Activated gamma-delta T cell treated with Interleukin-2 at 50 U/mL for 16 hours (primary cell): Measurements from ENCODE around the gene EMID1.
"Not testable (repeated sequence)": the region's sequence is repeated elsewhere in the genome, so short reads cannot be mapped to it uniquely, and the experiment has no call there.

ENCODE experiments used
- DNase-seq: peaks from one replicate; pipeline ENCODE4 v3.0.0-alpha.2; 2020

The EMID1 gene

DNA sequence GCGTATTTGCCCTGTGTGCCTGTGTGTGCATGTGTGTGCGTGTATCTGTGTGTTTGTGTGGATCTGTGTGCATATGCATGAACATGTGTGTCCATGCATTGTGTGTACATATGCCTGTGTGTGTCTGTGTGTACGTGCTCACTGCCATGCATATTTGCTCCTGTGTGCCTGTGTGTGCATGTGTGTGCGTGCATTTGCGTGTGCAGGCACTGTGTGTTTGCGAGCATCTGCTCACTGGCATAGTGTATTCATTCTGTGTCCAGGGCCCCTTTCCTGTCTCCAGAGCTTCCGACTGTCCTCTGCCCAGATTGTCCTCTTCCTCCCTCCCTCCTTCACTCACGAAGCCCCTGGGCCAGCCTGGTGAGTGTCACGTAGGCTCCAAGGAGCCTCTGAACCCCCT lies 5.8 kb downstream of the EMID1 start:
- no peak for DNase-seq

DNA sequence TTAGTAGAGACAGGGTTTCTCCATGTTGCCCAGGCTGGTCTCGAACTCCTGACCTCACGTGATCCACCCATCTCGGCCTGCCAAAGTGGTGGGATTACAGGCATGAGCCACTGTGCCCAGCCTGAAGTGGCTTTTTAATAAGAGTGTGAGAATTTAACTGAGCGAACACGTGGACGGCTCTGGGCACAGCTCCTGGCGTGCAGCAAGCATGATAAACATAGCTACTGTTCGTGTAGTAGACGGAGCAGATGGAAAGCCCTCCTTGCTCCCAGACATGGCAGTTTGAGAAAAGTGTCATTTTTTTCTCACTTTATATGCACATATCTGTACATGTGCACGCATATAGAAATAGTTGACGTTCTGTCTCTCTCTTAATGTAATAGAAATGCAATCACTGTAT lies 7.0 kb downstream of the EMID1 start:
- DNase-seq, result no peak

DNA sequence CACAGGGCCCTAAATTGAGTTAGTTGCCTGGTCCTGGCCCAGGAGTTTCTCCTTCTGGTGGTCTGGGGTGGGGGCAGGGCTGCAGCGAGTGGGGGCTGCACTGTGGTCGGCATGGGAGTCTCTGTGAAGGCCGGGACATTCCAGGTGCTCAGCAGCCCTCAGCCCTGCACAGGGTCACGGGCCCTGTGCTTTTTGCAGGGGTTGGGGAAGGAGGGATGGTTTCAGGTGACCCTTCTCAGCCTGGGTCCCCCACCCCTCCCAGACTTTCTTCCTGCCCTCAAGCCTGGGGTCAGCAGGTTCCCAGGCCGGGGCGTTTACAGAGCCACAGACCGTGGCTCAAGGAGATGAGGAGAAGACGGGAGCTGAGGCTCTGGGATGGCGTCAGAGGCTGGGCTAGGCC lies 7.8 kb downstream of the EMID1 start:
- no peak for DNase-seq

DNA sequence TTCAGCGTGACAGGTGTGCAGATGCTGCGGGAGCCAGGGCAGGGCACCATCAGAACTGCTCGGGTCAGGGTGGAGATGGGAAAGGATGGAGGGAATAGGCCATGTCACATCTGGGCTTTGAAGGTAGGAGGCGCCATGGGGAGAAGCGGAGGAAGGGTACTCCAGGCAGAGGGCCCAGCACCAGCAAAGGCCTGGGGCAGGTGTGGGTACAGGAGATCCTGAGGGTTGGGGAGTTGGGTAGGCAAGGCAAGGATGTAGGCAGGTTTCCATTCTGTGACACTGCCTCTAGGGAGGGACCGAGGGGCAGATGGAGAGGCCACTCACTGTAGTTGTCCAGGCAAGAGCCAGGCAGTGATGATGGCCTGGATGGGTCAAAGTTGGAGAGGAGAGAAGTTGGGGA lies 8.5 kb downstream of the EMID1 start:
- DNase-seq, result no peak

DNA sequence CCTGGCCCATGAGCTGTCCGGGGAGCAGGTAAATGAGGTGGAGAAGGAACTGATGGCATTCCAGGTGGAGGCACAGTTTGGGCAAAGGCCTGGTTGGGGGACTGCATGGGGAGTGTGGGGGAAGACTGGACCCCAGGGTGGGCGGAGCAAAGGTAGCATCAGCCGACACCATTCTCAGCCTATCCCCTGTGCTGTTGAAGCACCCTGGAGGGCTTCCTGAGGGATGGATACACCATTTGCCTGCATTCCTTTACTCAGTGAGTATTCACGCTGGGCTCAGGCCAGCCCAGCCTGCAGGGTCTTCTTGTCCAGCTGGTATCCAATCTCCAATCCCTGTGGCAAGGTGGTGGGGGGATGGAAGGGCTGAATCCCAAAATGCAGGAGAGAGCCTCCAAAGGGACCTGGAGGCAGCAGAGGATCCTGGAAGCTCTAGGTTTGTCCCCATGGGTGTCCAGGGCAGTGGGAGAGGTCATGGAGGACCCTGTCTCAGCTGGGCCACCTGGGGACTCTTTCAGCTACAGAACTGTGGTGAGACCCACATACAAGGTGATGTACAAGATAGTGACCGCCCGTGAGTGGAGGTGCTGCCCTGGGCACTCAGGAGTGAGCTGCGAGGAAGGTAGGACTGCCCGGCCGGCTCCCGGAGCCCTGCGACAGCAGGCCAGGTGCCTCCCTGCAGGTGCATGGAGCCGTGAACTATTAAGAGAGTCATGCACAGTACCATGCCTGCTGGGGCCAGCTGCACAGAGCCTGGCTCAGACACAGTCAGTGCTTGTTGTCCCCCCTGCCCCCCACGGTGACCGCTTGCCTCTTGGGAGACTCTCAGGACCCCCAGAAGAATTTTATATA lies 9.5 kb downstream of the EMID1 start:
- no peak for DNase-seq

DNA sequence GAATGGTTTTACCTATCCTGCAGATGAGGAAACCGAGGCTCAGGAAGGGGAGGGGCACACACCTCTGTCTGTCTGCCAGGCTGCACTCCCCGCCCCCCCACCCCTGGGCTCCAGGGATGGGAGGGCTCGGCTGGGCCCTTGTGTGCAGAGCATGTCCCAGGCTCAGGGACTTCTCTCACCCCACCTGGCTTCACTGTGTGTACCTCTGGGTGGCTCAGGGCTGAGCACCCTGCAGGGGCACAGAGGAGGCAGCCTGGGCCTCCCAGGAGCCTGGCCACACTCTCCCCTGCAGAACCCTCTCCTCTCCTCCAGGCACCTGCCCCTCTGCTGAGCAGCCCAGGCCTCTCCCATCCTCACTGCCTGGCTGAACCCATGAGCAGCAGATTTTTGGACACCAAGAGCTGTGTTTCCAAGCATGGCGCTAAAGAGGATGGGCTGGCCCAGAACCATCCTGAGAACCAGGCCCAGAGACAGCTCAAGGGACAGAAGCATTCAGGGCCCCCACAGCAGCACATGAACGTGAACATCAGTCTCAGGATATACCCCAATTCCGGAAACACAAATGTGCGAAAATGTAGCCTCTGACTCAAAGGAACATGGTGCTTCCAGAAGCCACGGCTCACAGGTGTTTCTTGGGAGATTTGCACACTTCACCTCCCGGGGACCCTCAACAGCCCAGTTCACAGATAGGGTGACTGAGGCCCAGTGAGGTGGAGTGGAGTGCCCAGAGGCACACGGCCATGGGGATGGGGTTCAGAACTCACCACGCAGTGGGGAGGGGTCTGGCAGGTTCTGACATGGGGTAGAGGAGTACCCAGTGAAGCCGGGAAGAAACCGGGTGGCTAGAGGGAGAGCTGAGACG lies 10.5 kb downstream of the EMID1 start:
- DNase-seq, result no peak

DNA sequence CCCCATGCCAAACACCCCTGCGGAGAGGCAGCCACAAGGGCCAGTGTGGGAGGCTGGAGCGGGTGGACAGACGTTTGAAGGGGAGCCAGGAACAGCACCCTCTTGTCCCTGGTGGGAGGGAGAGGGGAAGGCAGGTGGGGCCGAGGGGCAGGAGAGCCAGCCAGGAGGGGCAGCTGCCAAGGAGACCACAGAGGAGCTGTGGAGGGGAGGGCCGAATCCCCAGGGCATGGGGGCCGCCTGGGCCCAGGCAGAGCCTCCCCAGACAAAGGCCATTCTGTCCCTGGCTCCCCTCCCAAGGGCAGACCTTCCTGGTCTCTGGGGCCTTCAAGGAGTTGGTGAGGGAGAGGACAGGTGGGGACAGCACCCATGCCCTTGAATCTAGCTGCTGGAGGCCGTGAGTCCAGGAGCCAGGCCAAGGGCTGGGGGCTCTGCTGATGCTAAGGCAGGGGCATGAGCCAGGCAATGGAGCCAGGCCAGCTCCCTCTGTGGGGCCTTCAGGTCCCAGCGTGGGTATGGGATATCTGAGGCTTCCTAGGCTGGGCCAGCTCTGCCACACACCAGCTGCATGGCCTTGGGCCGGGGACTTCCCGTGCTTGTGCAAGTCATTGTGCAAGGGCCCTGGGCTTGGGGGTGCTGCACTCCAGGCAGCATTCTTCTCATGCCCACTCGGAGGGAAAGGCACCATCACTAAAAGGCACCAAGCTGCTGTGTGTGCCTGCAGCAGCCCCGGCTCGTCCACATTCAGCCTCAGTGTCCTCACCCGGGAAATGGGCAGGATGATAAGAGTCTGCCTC lies 11.4 kb downstream of the EMID1 start:
- DNase-seq, result no peak

DNA sequence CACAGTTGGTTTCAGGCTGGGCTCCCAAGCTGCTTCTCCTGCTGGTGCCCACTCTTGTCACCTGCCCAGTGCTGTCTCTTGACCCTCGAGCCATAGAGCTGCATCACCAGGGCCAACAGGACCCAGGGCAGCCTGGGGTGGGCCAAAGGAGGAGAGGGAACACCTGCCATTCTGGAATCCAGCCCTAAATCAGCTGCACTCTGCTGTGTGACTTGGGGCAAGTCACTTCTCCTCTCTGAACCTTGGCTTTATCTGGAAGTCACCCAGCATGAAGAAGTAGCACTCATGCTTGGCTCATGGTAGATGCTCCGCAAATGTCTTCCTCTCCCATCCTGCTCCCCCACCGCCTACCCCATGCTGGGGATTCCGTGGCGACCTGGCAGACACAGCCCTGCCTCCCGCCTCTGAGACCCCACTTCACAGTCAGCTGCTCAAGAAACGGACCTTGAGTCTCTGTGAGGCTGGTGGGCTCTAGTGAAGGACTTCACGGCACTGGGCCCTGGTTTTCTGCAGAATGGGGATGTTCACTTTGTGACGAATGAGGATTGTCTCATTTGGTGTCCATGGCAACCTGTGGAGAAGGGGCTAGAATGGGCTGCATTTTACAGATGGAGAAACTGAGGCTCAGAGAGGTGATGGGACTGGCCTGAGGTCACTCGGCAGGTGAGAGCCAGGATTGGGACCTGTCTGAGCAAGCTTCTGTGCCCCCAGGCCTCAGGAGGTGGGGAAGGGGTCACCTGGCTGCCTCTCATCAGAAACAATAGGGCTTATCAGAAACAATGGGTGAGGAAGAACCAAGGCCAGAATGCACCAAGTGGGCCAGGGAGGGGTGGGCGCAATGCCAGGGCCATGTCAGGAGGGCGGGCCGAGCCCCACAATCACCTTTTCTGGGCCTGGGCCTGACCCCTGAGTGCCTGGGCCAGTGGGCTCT lies 12.4 kb downstream of the EMID1 start:
- no peak for DNase-seq

DNA sequence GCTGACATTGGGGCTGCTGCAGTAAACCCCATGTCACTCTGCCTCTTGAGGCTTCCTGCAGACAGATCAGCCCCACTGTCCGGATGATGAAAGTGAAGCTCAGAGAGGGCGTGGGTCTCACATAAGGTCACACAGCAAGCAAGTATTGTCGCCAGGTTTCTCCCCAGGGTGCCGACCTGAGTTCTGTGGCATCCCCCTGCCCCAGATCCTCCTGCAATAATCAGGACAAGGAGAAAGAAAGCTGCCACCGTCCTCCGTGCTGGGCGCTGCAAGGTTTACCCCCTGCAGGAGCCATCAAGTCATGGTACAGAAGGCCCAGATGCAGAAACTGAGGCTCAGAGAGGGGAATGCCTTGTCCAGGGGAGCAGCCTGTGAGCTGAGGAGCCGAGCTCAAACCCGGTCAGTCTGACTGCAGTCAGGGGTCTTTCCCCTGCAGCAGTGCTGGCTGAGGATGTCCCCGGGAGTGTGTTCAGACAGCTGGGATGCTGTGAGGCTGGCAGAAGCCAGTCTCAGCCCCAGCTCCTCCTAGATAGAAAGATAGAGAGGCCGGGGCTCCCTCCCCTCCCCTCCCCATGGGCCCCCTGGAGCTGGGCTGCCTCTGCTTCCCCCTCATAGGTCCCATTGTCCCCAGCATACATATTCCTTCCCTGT lies 13.2 kb downstream of the EMID1 start:
- no peak for DNase-seq

DNA sequence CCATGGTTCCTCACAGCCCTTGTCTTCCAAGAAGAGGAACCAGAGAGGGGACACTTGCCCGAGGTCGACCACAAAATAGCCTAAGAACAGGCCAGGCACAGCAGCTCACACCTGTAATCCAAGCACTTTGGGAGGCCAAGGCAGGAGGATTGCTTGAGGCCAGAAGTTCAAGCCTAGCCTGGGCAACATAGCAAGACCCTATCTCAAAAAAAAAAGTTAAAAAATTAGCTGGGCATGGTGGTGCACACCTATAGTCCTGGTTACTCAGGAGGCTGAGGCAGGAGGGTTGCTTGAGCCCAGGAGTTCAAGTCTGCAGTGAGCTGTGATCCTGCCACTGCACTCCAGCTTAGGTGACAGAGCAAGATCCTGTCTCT lies 13.7 kb downstream of the EMID1 start:
- DNase-seq, result not testable (repeated sequence)

DNA sequence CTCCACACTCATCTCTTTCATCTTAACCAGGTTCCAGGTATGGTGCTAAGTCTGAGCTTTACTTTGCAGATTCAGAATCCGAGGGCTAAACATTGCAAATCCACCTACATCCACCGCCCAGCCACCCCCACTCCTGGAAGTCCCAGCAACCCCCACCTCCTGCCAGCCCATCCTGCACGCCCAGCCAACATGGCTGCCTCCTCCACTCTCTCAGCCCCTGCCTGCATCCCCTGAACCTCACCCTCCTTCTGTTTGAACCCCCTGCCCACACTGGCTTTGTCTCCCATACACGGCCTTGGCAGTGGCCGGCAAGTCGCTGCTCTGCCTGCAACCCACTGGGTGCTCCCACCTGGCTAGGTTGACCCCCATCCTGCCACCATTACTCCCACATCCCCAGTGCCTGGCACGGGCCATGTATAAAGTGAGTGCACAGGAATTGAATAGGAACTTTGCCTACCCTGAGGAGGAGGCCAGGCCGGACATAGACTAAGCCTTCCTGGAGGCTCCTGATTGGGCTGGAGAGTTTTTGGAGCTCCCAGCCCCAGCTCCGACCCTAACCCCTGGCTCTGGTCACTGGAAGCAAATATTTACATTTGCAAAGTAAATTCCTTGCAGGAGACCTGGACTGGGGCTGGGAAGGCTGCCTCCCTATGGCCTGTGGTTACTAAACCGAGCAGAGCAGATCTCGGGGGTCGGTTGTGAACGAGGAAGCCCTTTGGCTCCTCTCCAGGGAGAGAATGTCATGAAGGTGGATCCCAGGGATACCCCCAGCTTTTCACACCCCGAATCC lies 14.4 kb downstream of the EMID1 start:
- DNase-seq, result no peak

DNA sequence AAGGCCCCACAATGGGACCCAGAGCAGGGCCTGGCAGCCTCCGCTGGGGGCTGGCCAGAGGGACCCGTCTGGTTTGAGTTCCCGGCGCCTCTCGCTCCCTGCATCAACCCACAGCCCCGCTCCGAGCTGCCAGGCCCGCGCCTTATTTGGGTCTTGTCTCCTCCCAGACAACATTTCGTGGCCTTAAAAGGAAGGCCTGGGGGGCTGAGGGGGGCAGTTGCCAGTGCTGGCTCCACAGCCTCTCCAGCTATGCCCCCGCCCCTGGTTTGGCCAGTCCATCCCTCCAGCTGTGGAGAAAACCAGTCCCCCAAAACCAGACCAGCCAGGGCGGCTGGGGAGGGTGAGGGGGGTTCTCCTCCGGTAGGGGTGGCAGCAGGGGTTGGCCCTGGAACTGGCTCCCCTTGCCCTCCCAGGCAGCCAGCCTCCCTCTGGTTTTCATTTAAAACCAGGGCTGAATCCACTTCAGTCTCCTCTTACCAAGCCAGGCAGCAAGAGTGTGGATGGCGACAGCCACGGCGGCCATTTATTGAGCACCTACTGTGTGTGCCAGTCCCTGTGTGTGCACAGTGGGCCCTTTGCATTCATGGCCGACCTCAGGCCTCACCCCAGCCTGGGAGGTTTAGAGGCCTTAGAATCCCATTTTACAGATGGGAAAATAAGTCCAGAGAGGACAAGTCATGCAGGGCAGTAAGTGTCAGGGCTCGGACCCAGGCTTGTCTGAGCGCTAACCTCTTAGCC lies 18.6 kb downstream of the EMID1 start:
- no peak for DNase-seq

DNA sequence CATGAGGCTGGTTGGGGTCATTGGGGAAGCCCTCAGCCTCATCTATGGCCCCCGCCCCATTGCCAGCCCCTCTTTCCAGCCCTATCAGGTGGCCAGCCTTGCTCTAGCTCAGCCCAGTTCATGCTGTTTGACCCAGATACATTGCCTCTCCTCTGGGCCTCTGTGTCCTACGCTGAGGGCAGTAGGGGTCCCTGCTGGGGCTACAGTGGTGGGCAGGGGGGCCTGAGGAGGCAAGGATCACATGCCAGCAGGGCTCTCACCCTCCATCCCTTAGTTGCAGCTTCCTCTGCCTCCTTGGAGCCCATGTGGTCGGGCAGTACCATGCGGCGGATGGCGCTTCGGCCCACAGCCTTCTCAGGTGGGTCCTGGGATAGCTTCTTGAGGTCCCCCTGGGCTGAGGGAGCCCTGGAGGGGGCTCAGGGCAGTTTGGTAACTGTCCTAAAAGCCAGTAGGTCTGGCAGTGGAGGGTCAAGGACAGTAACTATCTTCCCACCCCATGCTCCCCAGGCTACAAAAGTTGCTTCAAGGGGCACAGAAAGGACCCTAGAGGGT lies 19.2 kb downstream of the EMID1 start:
- DNase-seq, result no peak

DNA sequence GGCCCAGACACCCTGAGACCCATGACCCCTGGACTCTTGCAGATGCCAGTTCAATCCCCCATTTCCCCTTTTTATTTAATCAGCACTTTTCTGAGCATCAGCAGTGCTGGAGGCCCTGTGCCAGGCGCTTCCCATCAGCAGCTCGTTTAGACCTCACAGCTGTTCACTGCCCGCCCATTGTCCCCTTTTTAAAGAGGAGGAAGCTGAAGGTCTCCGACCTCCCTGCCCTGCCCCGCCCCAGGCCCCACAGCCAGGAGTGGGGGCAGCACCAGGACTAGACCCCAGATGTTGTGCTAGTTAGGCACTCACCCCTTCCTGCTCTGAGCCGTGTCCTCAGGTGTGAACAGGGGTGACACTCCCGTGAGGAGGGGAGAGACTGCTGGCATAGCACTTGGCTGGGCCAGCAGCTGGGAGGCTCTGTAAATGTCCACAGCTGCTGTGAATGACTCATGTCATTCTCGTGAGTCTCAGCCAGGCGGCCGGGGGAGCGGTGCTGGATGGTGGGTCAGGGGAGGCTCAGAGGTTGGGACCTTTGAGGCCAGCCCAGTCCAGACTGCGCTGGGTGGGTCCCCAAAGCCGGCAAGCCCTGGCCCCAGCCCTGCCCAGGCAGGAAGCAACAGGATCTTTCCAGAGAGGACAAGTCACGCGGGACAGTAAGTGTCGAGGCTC lies 19.9 kb downstream of the EMID1 start:
- no peak for DNase-seq

DNA sequence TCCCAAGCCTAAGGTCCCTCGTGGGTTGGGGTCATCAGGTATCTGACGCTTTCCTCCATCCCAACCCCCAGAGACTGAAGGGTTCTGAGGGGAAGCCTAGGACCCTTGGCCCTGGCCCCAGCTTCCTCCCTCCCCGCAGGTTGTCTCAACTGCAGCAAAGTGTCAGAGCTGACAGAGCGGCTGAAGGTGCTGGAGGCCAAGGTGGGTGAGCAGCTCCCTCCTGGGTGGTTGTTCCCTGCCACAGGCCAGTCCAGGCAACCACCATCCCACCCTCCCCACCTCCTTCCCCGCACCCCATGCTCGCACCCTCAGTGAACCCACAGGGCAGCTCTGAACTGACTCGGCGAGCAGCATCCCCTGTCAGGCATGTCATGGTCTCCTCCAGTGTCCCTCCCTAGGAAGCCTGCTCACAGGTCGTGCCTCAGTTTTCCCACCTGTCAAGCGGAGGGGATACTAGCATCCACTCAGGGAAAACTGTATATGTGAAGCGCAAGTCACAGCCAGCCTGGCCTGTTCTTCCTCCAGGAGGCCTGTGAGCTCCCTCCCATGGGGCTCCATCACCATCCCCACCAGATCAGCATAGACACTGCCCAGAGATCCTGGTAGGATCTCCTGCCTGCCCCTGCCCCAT lies 20.8 kb downstream of the EMID1 start:
- no peak for DNase-seq

DNA sequence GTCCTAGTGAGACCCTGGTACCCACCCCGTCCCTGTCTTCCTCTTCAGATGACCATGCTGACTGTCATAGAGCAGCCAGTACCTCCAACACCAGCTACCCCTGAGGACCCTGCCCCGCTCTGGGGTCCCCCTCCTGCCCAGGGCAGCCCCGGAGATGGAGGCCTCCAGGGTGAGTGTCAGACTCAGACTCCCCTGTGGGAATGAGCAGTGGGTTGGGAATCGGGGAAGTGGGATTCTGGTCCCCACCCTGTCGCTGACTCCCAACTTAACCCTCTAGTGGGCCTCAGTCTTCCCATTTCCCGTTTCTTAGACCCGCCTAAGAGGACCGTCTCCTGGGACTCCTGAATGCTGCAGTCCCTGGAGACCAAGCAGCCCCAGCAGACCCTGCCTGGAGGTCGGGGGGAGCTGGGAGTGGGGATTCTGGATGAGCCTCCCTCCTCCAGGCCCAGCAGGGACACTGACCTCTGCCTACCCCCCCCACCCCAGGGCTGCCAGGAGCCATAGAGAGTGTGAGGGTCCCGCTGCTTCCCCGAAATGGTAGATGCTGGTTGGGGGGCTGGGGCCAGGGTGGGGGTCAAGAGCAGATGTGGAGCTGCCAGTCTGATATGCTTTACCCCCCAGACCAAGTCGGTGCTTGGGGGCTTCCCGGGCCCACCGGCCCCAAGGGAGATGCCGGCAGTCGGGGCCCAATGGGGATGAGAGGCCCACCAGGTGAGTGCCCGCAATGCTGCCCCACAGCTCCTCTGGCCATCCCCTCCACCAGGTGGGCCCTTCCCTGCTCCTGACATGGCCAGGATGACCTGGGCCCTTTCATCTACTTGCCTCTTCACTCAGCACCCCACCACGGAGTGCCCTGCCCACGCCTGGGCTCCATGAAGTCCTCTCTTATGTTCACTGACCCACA lies 25.5 kb downstream of the EMID1 start:
- DNase-seq, result no peak
